ENCODE measurements around the gene CDPF1.

Gene CDPF1

DNA sequence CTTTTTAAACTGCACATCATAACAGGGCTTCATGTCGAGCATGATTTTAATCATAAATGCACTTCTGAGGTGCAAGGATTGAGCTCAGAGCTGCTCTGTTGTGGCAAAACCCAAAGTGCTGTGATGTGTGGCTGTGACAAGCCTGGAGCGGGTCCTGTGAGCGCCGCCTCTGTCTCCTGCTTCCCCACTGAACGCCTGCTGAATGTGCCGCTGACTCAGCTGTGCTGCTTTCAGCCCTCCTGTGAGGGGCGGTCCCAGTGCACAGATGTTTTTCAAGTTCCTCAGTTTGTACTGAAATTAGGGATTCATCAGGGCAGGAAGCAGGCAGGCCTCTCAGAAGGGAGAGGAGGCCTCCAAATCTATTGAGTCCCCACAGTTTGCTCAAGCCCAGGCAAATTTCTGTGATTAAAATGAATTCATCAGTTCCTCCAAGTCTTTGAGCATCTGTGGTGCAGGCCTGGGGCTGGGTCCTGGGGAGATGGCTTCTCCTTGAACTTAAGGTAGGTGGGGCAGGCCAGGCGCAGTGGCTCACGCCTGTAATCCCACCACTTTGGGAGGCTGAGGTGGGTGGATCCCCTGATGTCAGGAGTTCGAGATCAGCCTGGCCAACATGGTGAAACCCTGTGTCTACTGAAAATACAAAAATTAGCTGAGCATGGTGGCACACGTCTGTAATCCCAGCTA, 43.6 kb upstream of the CDPF1 start:
- H3K4me3 ChIP-seq (ENCODE audit: low read length), result no peak overlapping the region
- TF ChIP-seq, protein P1, sequence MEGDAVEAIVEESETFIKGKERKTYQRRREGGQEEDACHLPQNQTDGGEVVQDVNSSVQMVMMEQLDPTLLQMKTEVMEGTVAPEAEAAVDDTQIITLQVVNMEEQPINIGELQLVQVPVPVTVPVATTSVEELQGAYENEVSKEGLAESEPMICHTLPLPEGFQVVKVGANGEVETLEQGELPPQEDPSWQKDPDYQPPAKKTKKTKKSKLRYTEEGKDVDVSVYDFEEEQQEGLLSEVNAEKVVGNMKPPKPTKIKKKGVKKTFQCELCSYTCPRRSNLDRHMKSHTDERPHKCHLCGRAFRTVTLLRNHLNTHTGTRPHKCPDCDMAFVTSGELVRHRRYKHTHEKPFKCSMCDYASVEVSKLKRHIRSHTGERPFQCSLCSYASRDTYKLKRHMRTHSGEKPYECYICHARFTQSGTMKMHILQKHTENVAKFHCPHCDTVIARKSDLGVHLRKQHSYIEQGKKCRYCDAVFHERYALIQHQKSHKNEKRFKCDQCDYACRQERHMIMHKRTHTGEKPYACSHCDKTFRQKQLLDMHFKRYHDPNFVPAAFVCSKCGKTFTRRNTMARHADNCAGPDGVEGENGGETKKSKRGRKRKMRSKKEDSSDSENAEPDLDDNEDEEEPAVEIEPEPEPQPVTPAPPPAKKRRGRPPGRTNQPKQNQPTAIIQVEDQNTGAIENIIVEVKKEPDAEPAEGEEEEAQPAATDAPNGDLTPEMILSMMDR (IDR thresholded peaks at IDR 0.05; ENCODE audit: insufficient read depth, low read depth, low read length, missing control alignments), result no peak
- no peak for DNase-seq (ENCODE audit: low read depth)

DNA sequence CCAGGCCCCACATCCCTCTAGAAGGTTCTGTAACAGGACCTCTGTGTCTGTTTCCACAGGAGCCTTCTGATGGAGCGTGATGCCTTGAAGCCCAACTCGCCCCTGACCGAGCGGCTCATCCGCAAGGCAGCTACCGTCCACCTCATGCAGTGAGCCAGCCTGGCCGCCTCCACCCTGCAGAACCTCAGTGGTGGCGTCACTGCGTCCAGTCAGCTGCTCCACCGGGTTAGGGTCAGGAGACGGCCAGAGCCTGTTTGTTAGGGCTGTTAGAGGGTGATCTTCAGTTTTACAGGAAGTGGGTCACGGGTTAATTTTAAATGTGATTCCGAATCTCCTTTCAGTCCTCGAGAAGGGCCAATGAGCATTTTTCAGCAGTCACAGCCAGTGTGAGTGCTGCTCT, 42.6 kb upstream of the CDPF1 start:
- H3K4me3 ChIP-seq (ENCODE audit: low read length), result no peak overlapping the region

DNA sequence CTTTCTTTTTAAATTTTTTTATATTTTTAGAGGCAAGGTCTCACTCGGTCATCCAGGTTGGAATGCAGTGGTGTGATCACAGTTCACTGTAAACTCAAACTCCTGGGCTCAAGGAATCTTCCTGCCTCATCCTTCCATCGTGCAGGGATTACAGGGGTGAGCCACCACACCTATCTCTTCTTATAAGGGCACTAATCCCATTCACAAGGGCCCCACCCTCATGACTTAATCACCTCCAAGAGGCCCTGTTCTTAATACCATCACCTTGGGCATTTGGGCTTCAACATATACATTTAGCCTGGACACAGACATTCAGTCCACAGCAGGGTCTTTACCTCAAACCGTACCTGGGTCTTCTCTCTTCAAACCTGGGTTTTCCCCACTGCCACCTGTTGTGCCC, 42.1 kb upstream of the CDPF1 start:
- DNase-seq (ENCODE audit: low read depth), result no peak
- TF ChIP-seq, protein P1 (IDR thresholded peaks at IDR 0.05; ENCODE audit: insufficient read depth, low read depth, low read length, missing control alignments), result no peak
- H3K4me3 ChIP-seq (ENCODE audit: low read length), result no peak overlapping the region

More for the DNA sequence above, 42.6 kb upstream of the CDPF1 start:
- TF ChIP-seq, protein P1 (IDR thresholded peaks at IDR 0.05; ENCODE audit: insufficient read depth, low read depth, low read length, missing control alignments), result no peak
- DNase-seq (ENCODE audit: low read depth), result no peak

DNA sequence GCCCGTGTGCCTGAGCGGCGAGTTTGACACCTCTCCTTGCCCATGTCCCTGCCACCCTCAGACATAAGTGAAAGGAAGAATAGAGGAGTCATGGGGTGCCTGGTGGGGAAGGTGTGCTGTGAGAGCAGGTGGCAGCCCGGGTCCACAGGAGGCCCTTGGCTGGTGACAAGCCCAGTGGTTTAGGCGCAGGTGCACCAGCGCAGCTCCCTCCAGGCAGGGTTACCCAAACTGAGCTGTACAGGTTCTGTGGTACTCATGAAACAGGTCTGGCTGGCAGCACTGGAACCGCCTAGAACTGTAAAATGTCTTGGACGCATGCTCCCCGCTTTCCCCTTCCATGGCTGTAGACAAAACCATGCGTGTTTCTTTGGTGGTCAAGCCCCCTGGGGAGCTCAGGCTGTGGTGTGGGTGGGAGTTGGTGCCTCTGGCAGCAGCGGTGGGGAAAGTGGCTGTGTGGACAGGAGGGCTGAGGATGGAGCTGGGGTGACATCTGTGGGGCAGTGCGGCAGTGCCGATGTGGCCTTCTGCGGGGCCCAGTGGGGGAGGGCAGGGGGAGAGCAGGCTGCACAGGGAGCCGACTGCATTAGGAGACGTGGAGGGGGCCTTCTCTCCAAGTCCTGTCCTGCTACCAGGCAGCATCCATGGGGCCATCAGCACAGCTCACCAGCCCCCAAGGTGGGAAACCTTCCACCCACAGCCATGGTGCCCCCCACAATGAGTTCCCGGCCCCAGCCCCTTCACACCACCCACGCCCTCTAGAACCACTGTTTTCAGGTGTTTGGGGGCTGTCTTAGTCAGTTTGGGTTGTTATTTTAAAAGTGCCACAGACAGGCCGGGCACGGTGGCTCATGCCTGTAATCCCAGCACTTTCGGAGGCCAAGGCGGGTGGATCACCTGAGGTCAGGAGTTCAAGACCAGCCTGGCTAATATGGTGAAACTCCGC, 41.0 kb upstream of the CDPF1 start:
- H3K4me3 ChIP-seq (ENCODE audit: low read length), result no peak overlapping the region
- TF ChIP-seq, protein P1 (IDR thresholded peaks at IDR 0.05; ENCODE audit: insufficient read depth, low read depth, low read length, missing control alignments), result no peak
- no peak for DNase-seq (ENCODE audit: low read depth)

DNA sequence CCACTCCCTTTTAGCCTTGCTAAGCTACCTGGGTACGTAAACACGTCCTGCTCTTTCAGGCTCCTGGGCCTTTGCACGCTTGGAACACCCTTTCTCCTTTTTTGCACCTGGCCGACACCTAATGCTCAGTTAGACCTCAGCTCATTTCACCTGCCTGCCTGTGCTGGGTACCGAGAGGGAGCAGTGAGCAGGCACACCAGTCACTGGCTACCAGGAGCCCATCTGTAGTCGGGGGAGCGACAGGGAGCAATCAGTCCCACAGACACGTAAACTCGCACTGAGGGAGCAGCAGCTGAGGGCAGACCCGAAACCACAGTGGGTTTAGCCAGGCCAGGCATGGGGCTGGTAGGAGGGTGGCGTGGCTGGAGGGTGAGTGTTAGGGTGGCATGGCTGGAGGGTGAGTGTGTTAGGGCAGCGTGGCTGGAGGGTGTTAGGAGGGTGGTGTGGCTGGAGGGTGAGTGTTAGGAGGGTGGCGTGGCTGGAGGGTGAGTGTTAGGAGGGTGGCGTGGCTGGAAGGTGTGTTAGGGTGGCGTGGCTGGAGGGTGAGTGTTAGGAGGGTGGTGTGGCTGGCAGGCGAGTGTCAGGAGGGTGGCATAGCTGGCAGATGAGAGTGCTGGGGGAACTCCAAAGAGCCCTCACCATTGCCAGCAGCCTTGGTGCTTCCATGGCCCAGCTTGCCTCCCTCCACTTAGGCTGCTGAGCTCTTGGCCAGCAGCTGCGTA, 40.2 kb upstream of the CDPF1 start:
- no peak for DNase-seq (ENCODE audit: low read depth)
- no peak overlapping the region for H3K4me3 ChIP-seq (ENCODE audit: low read length)
- TF ChIP-seq, protein P1 (IDR thresholded peaks at IDR 0.05; ENCODE audit: insufficient read depth, low read depth, low read length, missing control alignments), result no peak

DNA sequence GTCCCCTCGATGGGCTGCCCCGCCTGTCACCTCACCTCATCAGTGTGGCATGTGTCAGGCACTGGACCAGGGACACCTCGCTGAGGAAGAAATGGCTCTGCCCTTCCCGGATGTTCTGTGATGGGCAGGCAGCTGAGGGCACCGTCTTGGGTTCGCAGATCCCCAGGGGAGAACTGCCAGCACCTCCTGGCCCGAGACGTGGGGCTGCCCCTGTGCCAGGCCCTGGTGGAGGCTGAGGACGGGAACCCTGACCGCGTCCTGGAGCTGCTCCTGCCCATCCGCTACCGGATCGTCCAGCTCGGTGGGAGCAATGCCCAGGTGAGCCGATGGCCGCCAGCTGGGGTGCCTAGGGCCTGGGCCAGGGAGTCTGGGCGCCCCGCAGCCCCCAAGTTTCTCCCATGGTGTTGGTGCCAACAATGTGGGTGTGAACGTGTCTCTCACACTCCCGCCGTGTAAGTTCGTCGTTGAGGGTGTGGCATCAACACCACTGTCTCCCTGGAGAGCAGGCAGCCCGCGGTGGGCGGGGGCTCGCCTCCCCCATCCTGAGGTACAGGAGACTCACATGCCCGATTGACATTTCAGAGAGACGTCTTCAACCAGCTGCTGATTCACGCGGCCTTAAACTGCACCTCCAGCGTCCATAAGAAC, 39.3 kb upstream of the CDPF1 start:
- TF ChIP-seq, protein P1 (IDR thresholded peaks at IDR 0.05; ENCODE audit: insufficient read depth, low read depth, low read length, missing control alignments), result no peak
- no peak for DNase-seq (ENCODE audit: low read depth)
- H3K4me3 ChIP-seq (ENCODE audit: low read length), result no peak overlapping the region
